IMR-90 (cell line): ENCODE measurements around the gene CHMP4B. TPM values are rescaled to one million over a fixed set of nuclear protein-coding genes. Genes with fewer than 3 reads are reported as not detected.

Source experiments
- ATAC-seq: fragments of 200-7000 bp; cut with Tn5 transposase; 2 replicates; pipeline ENCODE4 v1.9.1; 2020; ENCODE audit warnings: low read depth, mild to moderate bottlenecking, moderate library complexity
- BruUV-seq: library from RNA; stranded (reverse); fragments of 400-500 nt; replicated peaks from 2 replicates; lab custom pipeline; 2021; lab: Mats Ljungman, UMichigan
- CTCF ChIA-PET: fragments of 300-600 bp; formaldehyde crosslinking; extraction: SDS; loops from one replicate; lab custom pipeline; 2021; ENCODE audit warnings: antibody characterized with exemption; lab: Yijun Ruan, JAX
- POLR2A ChIA-PET: fragments of 300-600 bp; sonication (Branson Sonifier 250); formaldehyde crosslinking; loops from one replicate; lab custom pipeline; 2022; ENCODE audit warnings: antibody characterized with exemption; ENCODE audit not compliant: unreplicated experiment; lab: Charles Lee
- DNase-seq: peaks from one replicate; pipeline ENCODE4 v3.0.0; 2013
- H2AFZ ChIP-seq: replicated peaks from 2 replicates; pipeline ENCODE3; 2013; ENCODE audit warnings: low read length, mild to moderate bottlenecking; ENCODE audit not compliant: poor library complexity
- H2AK5ac ChIP-seq: 2 replicates; pipeline ENCODE4 v1.6.1; 2013; ENCODE audit warnings: low read depth, low read length, inconsistent platforms
- H2AK9ac ChIP-seq: replicated peaks from 2 replicates; pipeline ENCODE3; 2013; ENCODE audit warnings: mild to moderate bottlenecking, low read depth, low read length, moderate library complexity; ENCODE audit not compliant: poor library complexity
- H2BK120ac ChIP-seq: 2 replicates; pipeline ENCODE4 v1.6.1; 2013; ENCODE audit warnings: low read depth, low read length, inconsistent platforms
- H2BK15ac ChIP-seq: 3 replicates; pipeline ENCODE4 v1.6.1; 2013; ENCODE audit warnings: low read depth, low read length, inconsistent platforms
- H2BK20ac ChIP-seq: 2 replicates; pipeline ENCODE4 v1.6.1; 2013; ENCODE audit warnings: low read depth, mild to moderate bottlenecking, inconsistent platforms, low read length, moderate library complexity
- H2BK5ac ChIP-seq: 2 replicates; pipeline ENCODE4 v1.6.1; 2013; ENCODE audit warnings: mild to moderate bottlenecking, low read depth, low read length, inconsistent platforms; ENCODE audit not compliant: poor library complexity, severe bottlenecking
- H3K14ac ChIP-seq: replicated peaks from 2 replicates; pipeline ENCODE4 v1.6.1; 2013; ENCODE audit warnings: low read depth, low read length, inconsistent platforms
- H3K18ac ChIP-seq: 2 replicates; pipeline ENCODE4 v1.6.1; 2013; ENCODE audit warnings: low read depth, low read length, control low read depth
- H3K23ac ChIP-seq: 2 replicates; pipeline ENCODE4 v1.6.1; 2013; ENCODE audit warnings: low read depth, low read length, inconsistent platforms
- H3K27ac ChIP-seq: 2 replicates; pipeline ENCODE4 v1.5.1; 2013; ENCODE audit warnings: mild to moderate bottlenecking, control low read depth, low read length; ENCODE audit not compliant: insufficient read depth
- H3K27me3 ChIP-seq: 2 replicates; pipeline ENCODE4 v1.6.1; 2013; ENCODE audit warnings: low read length; ENCODE audit not compliant: control insufficient read depth, insufficient read depth
- H3K36me3 ChIP-seq: 2 replicates; pipeline ENCODE4 v1.6.1; 2013; ENCODE audit warnings: low read length, mixed read lengths; ENCODE audit not compliant: control insufficient read depth, insufficient read depth
- H3K4ac ChIP-seq: 2 replicates; pipeline ENCODE4 v1.6.1; 2013; ENCODE audit warnings: low read depth, low read length, inconsistent platforms
- H3K4me1 ChIP-seq: 2 replicates; pipeline ENCODE4 v1.6.1; 2013; ENCODE audit warnings: low read length, mixed read lengths; ENCODE audit not compliant: control insufficient read depth, insufficient read depth
- H3K4me2 ChIP-seq: 2 replicates; pipeline ENCODE4 v1.6.1; 2013; ENCODE audit warnings: low read depth, mild to moderate bottlenecking, control low read depth, low read length, moderate library complexity
- H3K4me3 ChIP-seq: 2 replicates; pipeline ENCODE4 v1.5.1; 2013; ENCODE audit warnings: low read depth, mild to moderate bottlenecking, control low read depth, low read length, moderate library complexity; ENCODE audit not compliant: insufficient read depth
- H3K56ac ChIP-seq: 2 replicates; pipeline ENCODE4 v1.6.1; 2013; ENCODE audit warnings: low read length, inconsistent platforms; ENCODE audit not compliant: insufficient read depth; ENCODE audit errors: extremely low read depth
- H3K79me1 ChIP-seq, 2 experiments: 2 replicates each; pipeline ENCODE4 v1.6.1; 2013; ENCODE audit warnings: low read length in 2 of 2, inconsistent platforms in 1 of 2, low read depth in 1 of 2
- H3K9ac ChIP-seq: 2 replicates; pipeline ENCODE4 v1.6.1; 2013; ENCODE audit warnings: low read depth, low read length, control low read depth
- H3K9me1 ChIP-seq: 2 replicates; pipeline ENCODE4 v1.6.1; 2013; ENCODE audit warnings: low read length, inconsistent platforms; ENCODE audit not compliant: insufficient read depth
- H3K9me3 ChIP-seq: 2 replicates; pipeline ENCODE4 v1.6.1; 2013; ENCODE audit warnings: low read length; ENCODE audit not compliant: control insufficient read depth, insufficient read depth
- H4K20me1 ChIP-seq: 2 replicates; pipeline ENCODE4 v1.6.1; 2013; ENCODE audit warnings: low read length, inconsistent platforms; ENCODE audit not compliant: insufficient read depth
- H4K5ac ChIP-seq: 2 replicates; pipeline ENCODE4 v1.6.1; 2013; ENCODE audit warnings: mild to moderate bottlenecking, low read depth, low read length, control low read depth
- H4K8ac ChIP-seq, 2 experiments: 2 replicates each; pipeline ENCODE4 v1.6.1; 2013; ENCODE audit warnings: low read depth in 2 of 2, low read length in 2 of 2, control low read depth in 1 of 2, inconsistent platforms in 1 of 2
- H4K91ac ChIP-seq: 2 replicates; pipeline ENCODE4 v1.6.1; 2013; ENCODE audit warnings: low read depth, low read length, inconsistent platforms; ENCODE audit not compliant: insufficient read depth
- BHLHE40 ChIP-seq: fragments of 150-350 bp; IDR thresholded peaks from 2 replicates; pipeline ENCODE4 v1.6.1; 2016; ENCODE audit warnings: mild to moderate bottlenecking, low read depth, low read length
- CEBPB ChIP-seq: IDR thresholded peaks from 2 replicates; pipeline ENCODE4 v1.6.1; 2012; ENCODE audit warnings: low read depth, low read length, improper control_type of control experiment
- CHD1 ChIP-seq: IDR thresholded peaks from 2 replicates; pipeline ENCODE4 v1.6.1; 2012; ENCODE audit warnings: low read depth, low read length, improper control_type of control experiment
- ELK1 ChIP-seq: fragments of 150-350 bp; IDR thresholded peaks from 2 replicates; pipeline ENCODE4 v1.6.1; 2016; ENCODE audit warnings: low read depth, mild to moderate bottlenecking, low read length, moderate library complexity, borderline replicate concordance
- FOS ChIP-seq: fragments of 150-350 bp; IDR thresholded peaks from 2 replicates; pipeline ENCODE4 v1.6.1; 2016; ENCODE audit warnings: low read depth, low read length
- MAFK ChIP-seq: IDR thresholded peaks from 2 replicates; pipeline ENCODE4 v1.6.1; 2012; ENCODE audit warnings: low read depth, low read length, improper control_type of control experiment
- MAZ ChIP-seq: IDR thresholded peaks from 2 replicates; pipeline ENCODE4 v1.6.1; 2012; ENCODE audit warnings: low read depth, mild to moderate bottlenecking, low read length, improper control_type of control experiment, moderate library complexity, borderline replicate concordance
- MXI1 ChIP-seq: IDR thresholded peaks from 2 replicates; pipeline ENCODE4 v1.6.1; 2012; ENCODE audit warnings: low read depth, mild to moderate bottlenecking, low read length, moderate library complexity, borderline replicate concordance
- NFE2L2 ChIP-seq: fragments of 150-350 bp; IDR thresholded peaks from 2 replicates; pipeline ENCODE4 v1.6.1; 2016; ENCODE audit warnings: low read depth, mild to moderate bottlenecking, low read length
- POLR2A ChIP-seq: IDR thresholded peaks from 2 replicates; pipeline ENCODE4 v1.6.1; 2012; ENCODE audit warnings: mild to moderate bottlenecking, low read depth, low read length
- RAD21 ChIP-seq: IDR thresholded peaks from 2 replicates; pipeline ENCODE4 v1.6.1; 2012; ENCODE audit warnings: low read length, improper control_type of control experiment
- RCOR1 ChIP-seq: IDR thresholded peaks from 2 replicates; pipeline ENCODE4 v1.6.1; 2012; ENCODE audit warnings: mild to moderate bottlenecking, low read length, improper control_type of control experiment; ENCODE audit not compliant: insufficient replicate concordance
- RFX5 ChIP-seq: IDR thresholded peaks from 2 replicates; pipeline ENCODE4 v1.8.0; 2012; ENCODE audit warnings: low read depth, mild to moderate bottlenecking, low read length, moderate library complexity
- SMC3 ChIP-seq: fragments of 150-350 bp; IDR thresholded peaks from 2 replicates; pipeline ENCODE4 v1.6.1; 2016; ENCODE audit warnings: low read depth, mild to moderate bottlenecking, antibody characterized with exemption, low read length, moderate library complexity
- WGBS, 2 experiments: methylation state at CpG; one replicate each; pipeline versions ENCODE4 v1.1.5 to v1.1.7; 2013; ENCODE audit warnings: missing lambda C conversion rate in 2 of 2; ENCODE audit not compliant: insufficient read length in 1 of 2; ENCODE audit errors: extremely low coverage in 2 of 2; 5-methylcytosine and 5-hydroxymethylcytosine counted together
- dilution Hi-C: fragments of 300-500 bp; cut with HindIII; formaldehyde crosslinking; loops from one replicate; pipeline ENCODE4 v1.14.3; 2018; ENCODE audit warnings: low sequenced_read_pairs; ENCODE audit not compliant: unreplicated experiment
- in situ Hi-C: fragments of 300-500 bp; cut with MboI; formaldehyde crosslinking; loops from 3 replicates; pipeline ENCODE4 v1.14.3; 2019; ENCODE audit warnings: low sequenced_read_pairs, inconsistent platforms, mixed read lengths
- intact Hi-C: fragments of 100-400 bp; cut with micrococcal nuclease; formaldehyde crosslinking; loops from 2 replicates; pipeline ENCODE4 v1.10.0; 2022
- polyA plus RNA-seq, 3 experiments: library from polyadenylated mRNA; depleted of rRNA; stranded (reverse); fragments of >200 nt; gene quantifications; 2 replicates each; pipeline ENCODE4 v1.2.3, GENCODE V29; 2012; ENCODE audit warnings: low replicate concordance in 1 of 3
- total RNA-seq: library from RNA; depleted of rRNA; stranded (reverse); fragments of >200 nt; gene quantifications from 2 replicates; pipeline ENCODE4 v1.2.3, GENCODE V29; 2012
- TF ChIP-seq, protein P1 (sequence below): fragments of 150-350 bp; IDR thresholded peaks from 2 replicates; pipeline ENCODE4 v1.6.1; 2017; ENCODE audit warnings: mild to moderate bottlenecking, antibody characterized with exemption, low read length, low read depth

The CHMP4B gene
- total and polyA plus RNA-seq, 2 of the 4 experiments (the other 2 are of a cell fraction): 30.3 to 94.8 TPM

DNA sequence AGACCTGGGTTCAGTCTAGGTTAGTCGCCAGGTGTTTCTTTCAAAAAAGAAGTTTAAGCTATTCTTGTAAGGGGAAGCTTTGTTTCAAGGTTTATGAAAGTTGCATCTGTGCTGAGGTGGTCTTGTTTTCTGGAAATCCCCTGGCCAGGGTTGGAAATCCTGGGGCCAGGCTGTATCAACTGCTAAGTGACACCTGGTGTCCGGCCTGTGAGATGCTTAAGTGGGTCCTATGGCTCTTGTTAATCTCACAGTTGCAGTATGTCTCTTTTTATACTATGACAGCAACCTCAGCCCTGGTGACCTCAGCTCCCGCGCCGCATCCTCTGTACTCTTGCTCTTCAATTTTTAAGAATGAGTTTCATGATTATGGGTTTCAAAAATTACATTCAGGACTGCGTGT lies 72.0 kb downstream of the CHMP4B start:
- Histone ChIP-seq H2BK5ac (no peak overlapping the region), H2AK9ac (no peak overlapping the region), H4K8ac (no peak overlapping the region), H3K4ac (no peak overlapping the region), H3K9me3 (peaks cover 7% of the 10 kb centered on the region), H4K91ac (no peak overlapping the region), H3K18ac (no peak overlapping the region), H3K27me3 (no peaks in the 10 kb centered on the region), H3K4me2 (no peak overlapping the region), H4K20me1 (peaks cover 4% of the 10 kb centered on the region; the same call in 1 of the 2 replicates), H3K56ac (no peak overlapping the region), H3K14ac (no peak overlapping the region), H2BK20ac (no peak overlapping the region), H2BK15ac (no peak overlapping the region), H3K23ac (no peak overlapping the region), H3K9me1 (peaks cover 8% of the 10 kb centered on the region), H2BK120ac (no peak overlapping the region), H3K4me1 (peaks cover 14% of the 10 kb centered on the region), H3K36me3 (no peaks in the 10 kb centered on the region), H2AK5ac (no peak overlapping the region), H3K9ac (no peak overlapping the region), H3K27ac (no peak overlapping the region), H2AFZ (no peak overlapping the region), H4K5ac (no peak overlapping the region), H3K4me3 (no peak overlapping the region), H3K79me1 (peaks cover 0 to 3% of the 10 kb centered on the region in 2 experiments; a peak in 1 of 4 replicates)
- intact Hi-C loops (no loop called here), dilution Hi-C loops (no loop called here), in situ Hi-C loops (no loop called here)
- DNase-seq: no peak
- BruUV-seq: no TSS peak
- no peak for TF ChIP-seq MAFK
- TF ChIP-seq NFE2L2: no peak
- no peak for TF ChIP-seq RAD21
- TF ChIP-seq, protein P1, sequence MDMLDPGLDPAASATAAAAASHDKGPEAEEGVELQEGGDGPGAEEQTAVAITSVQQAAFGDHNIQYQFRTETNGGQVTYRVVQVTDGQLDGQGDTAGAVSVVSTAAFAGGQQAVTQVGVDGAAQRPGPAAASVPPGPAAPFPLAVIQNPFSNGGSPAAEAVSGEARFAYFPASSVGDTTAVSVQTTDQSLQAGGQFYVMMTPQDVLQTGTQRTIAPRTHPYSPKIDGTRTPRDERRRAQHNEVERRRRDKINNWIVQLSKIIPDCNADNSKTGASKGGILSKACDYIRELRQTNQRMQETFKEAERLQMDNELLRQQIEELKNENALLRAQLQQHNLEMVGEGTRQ: no peak
- no peak for TF ChIP-seq RFX5
- no peak for TF ChIP-seq ELK1
- TF ChIP-seq SMC3: no peak
- TF ChIP-seq MAZ: no peak
- no peak for TF ChIP-seq MXI1
- TF ChIP-seq BHLHE40: no peak
- TF ChIP-seq RCOR1: no peak
- TF ChIP-seq FOS: no peak
- no peak for TF ChIP-seq CEBPB
- no peak for TF ChIP-seq POLR2A
- no peak for TF ChIP-seq CHD1
- ATAC-seq: no peak
- POLR2A ChIA-PET: no interaction called here
- WGBS, 2 experiments: 80% methylated on average over 1 of the region's 6 CpGs; no CpG with 5 or more reads in 1 of the 2 experiments
- CTCF ChIA-PET: no interaction called here
